GM19240 (cell line): ENCODE results near the gene INTS4.
"Not testable (repeated sequence)": the region's sequence is repeated elsewhere in the genome, so short reads cannot be mapped to it uniquely, and the experiment has no call there.

Experiments
- DNase-seq: peaks from one replicate; pipeline ENCODE4 v3.0.0; 2011; ENCODE audit warnings: low spot score; ENCODE audit not compliant: insufficient read length

INTS4 gene

DNA sequence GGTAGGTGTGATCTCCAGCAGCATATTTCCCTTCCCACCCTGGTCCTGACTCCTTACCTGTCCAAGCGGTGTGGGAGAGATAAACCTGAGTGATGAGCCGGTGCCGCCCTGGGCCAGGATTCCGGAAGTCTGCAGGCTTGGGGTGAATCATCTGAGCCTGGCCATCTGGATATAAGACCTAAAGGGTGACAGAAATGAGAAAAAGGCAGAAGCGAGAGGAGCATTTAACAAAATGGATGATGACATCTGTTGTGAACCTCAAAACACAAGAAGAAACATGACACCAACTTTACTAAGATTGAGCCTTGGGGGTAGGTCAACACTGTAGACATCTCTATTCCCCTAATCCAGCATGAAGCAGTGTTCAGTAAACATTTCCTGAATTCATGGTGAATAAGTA, 110.7 kb downstream of the INTS4 start:
- no peak for DNase-seq

DNA sequence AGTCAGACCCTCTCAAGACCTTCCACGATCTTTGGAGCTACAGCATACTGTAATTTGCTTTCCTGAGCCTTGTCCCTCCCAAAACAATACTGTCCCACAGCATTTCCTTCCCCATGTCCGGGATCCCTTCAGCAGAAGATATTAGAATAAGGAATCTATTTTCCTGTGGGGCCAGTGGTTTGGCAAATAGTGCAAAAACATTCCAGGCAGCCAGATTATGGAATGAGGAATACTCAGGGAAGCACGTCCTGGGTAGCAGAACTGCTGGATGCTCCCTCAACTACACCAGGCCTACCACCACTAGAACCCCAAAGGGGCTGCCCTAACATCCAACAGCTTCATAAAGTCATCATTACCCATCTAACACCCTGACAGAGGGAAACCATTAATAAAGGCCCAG, 112.1 kb downstream of the INTS4 start:
- DNase-seq: no peak

DNA sequence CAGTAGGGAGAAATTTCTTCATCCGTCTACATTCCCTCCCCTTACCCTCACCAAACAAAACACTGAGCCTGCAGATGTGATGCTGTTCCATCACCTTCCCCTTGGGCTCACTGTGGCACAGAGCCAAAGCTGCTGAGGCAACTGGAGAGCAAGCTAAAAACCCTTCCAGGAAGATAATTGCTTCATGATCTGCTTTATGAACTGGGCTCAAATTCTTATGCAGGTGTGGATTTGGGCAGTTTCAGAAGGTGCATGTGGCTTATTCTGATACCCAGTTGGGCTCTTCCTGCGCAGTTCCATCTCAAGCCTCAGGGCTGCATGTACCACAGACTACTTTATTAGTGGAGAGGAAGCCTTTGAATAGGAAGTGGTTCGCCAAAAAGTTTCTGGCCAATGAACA, 115.2 kb downstream of the INTS4 start:
- DNase-seq: peak; percentile 8

DNA sequence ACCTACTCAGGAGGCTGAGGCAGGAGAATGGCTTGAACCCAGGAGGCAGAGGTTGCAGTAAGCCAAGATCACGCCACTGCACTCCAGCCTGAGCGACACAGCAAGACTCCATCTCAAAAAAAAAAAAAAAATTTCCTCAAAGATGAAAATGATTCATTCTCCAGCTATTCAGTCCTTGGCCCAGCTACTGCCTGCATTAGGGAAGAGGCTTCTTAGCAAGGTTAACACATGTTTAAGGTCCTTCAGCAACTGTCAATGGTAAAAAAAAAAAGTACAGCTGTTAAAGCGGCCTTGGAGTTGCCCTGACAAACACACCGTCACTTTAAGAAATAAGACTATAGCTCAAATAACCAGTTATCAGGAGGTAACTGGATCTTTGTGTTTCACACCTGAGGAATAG, 116.2 kb downstream of the INTS4 start:
- not testable (repeated sequence) for DNase-seq

DNA sequence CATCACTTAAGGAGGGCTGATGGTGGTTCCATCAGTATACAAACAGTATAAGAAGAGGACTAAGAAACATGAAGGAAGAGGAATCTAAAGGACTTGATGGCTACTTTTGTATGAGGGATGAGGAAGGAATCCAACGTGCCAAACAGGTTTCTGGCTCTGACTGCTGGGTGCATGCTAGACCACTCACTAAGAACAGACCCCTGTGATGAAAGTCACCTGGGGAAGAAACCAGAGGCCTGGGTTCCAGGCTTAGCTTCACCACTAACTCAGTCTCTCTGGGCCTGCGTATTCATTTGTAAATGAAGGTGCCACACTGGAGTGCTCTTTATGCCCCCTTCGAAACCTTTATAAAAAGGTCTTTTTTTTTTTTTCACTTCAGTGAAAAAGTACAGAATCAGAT, 118.4 kb downstream of the INTS4 start:
- DNase-seq: no peak

DNA sequence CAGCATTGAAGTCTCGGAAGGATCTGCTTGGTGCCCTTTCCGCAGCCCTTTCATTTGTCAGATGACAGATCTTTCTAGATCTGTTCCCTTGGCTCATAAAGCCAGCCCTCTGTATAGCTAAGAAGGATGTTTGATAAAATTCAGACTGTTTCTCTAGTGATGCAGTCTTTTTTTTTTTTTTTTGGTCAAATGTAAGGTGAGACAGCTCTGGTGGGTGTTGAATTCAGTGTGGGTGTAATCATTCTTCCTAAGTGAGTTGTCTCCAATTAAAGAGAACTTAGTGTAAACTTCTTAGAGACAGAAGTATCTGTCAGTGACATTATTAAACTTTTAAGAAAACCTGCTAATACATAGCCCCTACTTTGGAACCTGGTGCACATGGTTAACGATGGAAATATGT, 120.3 kb downstream of the INTS4 start:
- DNase-seq: no peak

DNA sequence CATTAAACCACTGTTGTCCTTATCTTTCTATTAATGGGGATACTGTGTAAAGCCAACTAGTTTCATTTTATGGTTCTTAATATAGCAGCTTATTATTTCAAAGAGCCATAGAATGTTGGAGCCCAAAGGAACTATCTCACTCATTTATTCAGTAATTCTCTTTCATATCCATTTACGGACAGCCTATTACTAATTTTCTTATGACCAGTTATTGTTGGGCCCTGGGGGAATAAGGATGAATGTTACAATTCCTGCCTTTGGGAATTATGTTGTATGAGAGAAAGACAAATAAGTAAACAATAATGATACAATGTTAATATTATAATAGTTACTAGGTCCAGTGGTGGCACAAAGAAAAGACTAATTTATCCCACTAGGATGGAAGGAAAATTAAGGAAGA, 121.1 kb downstream of the INTS4 start:
- DNase-seq: no peak

DNA sequence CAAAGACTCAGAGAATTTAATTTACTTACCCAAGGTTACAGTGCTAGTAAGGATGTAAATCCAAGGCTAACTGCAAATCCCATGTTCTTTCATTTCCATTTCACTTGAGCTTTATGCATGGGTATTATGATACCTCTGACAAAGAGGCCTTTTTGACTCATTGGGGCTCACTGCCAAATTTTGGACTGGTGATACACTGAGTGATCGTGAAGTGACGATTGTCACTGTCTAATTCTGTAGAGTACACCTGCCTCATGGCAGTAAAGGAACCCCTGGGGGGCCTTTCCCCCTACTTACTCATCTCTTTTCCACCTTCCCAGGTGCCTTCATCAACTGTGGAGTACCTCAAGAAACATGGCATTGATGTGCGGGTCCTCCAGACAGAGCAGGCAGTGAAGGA, 122.6 kb downstream of the INTS4 start:
- DNase-seq: no peak

DNA sequence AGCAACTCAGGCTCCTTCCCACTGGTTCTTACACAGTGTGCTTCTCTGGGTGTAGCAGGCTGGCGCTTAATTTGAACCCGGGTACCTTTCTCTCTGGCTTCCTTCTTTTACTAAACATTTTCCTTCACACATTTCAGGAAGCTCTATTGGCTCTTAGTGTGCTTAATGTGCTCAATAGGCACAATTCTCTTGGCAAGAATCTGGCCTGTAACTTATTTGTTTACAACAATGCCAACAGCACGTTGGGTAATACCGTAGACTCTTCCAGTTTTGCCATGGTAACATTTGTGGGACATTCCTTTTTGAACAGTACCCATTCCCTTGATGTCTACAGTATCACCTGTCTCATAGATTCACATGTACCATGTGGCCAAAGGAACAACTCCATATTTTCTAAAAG, 125.7 kb downstream of the INTS4 start:
- no peak for DNase-seq

DNA sequence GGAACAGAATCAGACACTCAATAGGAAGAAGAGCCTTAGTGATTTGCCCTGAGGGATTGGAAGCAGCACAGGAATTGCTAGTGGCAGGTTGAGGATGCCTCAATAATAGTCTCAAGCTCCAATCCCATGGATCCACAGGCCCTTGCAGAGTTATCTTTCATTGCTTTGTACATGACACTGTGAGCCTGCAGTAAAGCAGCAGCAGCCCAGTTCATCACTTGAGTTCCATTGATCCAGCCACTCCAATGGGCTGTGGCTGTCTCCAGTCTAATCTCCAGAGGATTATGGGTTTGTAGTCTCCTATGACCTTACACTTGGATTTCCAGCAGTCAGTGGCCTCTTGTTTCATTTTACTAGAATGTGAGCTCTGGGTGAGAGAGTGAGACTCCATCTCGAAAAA, 128.1 kb downstream of the INTS4 start:
- no peak for DNase-seq

DNA sequence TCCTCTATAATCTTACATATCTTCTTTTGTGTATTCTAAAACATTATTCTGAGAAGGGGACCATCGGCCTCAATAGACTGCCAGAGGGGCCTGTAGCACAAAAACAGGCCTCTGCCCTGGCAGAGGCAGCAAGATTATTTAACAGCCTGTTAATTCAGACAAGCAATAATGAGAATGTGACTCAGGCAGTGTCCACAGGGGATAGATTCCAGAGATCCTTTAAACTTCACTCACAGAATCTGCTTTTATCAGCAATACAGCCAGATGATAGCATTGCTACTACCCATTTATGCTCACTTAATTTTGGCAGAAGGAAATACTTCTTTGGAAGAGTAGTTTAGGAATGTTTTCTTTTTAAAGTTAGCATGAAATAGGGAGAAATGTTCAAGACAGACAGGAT, 128.7 kb downstream of the INTS4 start:
- no peak for DNase-seq

DNA sequence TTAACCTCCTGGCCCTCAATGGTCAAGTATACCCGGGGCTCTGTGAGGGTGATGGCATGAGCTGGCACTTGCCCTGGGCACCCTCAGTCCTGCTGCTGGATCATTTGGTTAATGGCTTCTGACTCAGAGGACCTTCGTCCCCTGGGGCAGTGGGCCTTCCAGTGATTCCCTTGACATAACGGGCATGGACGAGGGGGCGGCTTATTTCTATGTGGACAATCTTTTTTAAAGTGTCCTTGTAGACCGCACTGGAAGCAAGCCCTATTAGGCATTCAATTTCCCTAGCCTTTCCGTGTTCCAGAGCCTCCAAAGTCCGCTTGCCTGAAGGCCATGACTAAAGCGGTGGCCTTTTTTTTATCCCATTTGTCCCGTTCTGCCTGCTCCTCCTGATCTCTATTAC, 133.0 kb downstream of the INTS4 start:
- DNase-seq: not testable (repeated sequence)

DNA sequence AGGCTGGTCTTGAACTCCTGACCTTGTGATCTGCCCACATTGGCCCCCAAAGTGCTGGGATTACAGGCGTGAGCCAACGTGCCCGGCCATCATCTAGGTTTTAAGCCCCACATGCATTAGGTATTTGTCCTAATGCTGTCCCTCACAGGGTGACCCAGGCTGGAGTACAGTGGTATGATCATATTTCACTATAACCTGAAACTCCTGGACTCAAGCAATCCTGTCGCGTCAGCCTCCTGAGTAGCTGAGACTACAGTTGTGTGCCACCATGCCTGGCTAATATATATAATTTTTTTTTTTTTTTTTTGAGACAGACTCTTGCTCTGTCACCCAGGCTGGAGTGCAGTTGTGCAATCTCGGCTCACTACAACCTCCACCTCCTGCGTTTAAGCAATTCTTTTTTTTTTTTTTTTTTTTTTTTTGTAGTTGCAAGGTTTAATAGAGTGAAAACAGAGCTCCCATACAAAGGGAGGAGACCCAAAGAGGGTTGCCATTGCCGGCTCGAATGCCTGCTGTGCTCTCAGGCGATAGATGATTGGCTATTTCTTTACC, 136.5 kb downstream of the INTS4 start:
- not testable (repeated sequence) for DNase-seq

DNA sequence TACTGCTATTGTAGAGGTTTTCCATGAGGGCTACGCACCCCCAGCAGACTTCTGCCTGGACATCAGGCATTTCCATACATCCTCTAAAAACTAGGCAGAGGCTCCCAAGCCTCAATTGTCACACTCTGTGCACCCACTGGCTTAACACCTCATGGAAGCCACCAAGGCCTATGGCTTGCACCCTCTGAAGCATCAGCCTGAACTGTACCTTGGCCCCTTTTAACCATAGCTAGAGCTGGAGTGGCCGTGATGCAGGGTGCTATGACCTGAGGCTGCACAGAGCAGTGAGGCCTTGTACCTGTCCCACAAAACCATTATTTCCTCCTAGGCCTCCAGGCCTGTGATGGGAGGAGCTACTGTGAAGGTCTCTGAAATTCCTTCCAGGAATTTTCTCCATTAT, 139.6 kb downstream of the INTS4 start:
- no peak for DNase-seq

DNA sequence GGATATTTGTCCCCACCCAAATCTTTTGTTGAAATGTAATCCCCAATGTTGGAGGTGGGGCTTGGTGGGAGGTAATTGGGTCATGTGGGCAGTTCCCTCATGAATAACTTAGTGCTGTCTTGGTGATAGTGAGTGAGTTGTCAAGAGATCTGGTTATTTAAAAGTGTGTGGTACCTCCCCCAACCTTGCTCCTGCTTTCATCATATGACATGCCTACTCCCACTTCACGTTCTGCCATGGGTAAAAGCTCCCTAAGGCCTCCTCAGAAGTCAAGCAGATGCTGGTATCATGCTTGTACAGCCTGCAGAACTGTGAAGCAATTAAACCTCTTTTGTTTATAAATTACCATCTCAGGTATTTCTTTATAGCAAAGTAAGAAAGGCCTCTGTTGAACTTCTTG, 143.0 kb downstream of the INTS4 start:
- DNase-seq: no peak

DNA sequence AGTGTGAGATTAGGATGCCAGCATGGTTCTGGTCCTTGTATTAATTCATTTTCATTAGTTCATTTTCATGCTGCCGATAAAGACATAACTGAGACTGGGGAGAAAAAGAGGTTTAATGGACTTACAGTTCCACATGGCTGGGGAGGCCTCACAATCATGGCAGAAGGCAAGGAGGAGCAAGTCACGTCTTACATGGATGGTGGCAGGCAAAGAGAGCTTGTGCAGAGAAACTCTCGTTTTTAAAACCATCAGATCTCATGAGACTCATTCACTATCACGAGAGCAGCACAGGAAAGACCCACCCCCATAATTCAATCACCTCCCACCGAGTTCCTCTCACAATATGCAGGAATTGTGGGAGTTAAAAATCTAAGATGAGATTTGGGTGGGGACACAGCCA, 150.8 kb downstream of the INTS4 start:
- DNase-seq: not testable (repeated sequence)

DNA sequence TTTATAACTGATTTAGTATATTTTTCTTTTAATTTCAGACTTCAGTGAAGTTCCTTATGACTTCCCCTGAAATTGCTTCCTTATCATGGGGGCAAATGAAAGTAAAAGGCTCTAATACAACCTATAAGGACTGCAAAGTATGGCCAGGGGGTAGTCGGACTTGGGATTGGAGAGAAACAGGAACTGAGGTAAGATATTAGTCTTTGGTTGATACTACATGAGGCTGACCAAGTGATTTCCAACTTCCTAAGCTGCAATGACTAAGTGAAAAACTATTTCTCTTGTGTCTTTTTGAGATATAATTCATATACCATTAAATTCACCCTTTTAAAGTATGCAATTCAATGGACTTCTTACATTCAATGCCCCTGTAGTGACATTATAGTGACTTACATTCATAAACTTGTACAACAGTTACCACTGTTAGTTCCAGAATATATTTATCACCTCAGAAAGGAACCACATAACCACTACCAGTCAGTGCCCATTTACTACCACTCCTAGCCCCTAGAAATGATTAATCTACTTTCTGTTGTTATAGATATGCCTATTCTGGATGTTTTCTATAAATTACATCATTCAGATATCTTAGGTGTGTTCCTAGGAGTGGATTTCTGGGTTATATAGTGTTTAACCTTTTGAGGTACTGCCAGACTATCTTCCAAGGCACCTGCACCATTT, 151.9 kb downstream of the INTS4 start:
- no peak for DNase-seq

DNA sequence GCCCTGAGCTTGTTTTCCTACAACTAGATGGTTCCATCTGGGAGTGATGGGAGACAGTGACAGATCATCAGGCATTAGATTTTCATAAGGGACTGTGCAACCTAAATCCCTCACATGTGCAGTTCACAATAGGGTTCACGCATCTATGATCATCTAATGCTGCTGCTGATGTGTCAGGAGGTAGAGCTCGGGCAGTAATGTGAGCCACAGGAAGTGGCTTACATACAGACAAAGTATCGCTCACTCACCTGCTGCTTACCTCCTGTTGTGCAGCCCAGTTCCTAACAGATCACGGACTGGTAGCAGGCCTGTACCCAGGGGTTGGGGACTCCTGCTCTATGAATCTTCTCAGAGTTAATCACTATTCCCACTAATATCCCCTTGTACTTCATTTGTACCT, 161.2 kb downstream of the INTS4 start:
- no peak for DNase-seq

DNA sequence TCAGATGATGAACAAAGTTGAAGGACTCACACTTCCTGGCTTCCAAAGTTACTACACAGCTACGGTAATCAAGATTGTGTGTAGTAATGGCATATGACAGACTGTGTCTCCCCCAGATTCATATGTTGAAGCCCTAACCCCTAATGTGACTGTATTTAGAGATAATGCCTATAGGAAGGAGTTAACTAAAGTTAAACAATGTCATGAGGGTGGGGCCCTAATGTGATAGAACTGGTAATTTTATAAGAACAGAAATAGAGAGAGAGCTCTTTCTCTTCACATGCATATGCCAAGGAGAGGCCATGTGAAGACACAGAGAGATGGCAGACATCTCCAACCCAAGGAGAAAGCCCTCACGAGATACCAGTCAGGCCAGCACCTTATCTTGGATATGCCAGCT, 165.5 kb downstream of the INTS4 start:
- DNase-seq: no peak
